SK-N-SH (cell line): ENCODE results near the gene IGFBP3.

Experiments used
- CHD2 ChIP-seq: fragments of 150-350 bp; IDR thresholded peaks from 2 replicates; pipeline ENCODE4 v1.6.1; 2018; ENCODE audit warnings: low read length; ENCODE audit not compliant: partially characterized antibody
- ELF1 ChIP-seq: IDR thresholded peaks from 2 replicates; pipeline ENCODE4 v1.4.0; 2012
- EP300 ChIP-seq, 2 experiments: IDR thresholded peaks; 2 replicates each; pipeline versions ENCODE4 v1.4.0 to v1.6.1; 2012; ENCODE audit warnings: borderline replicate concordance in 1 of 2, low read depth in 1 of 2, low read length in 1 of 2
- EZH2phosphoT487 ChIP-seq: fragments of 200-600 bp; sonication (generic); IDR thresholded peaks from 2 replicates; pipeline ENCODE4 v1.6.1; 2017; ENCODE audit warnings: low read depth, mixed run types, mild to moderate bottlenecking, antibody characterized with exemption, moderate library complexity, borderline replicate concordance
- MAX ChIP-seq: IDR thresholded peaks from 2 replicates; pipeline ENCODE4 v1.4.0; 2012; ENCODE audit warnings: low read depth
- POLR2AphosphoS5 ChIP-seq: IDR thresholded peaks from 2 replicates; pipeline ENCODE4 v1.6.1; 2012; ENCODE audit warnings: low read depth, low read length
- RAD21 ChIP-seq: IDR thresholded peaks from 2 replicates; pipeline ENCODE4 v1.6.1; 2012; ENCODE audit warnings: mild to moderate bottlenecking, low read length
- RFX5 ChIP-seq: IDR thresholded peaks from 2 replicates; pipeline ENCODE4 v1.6.1; 2012; ENCODE audit warnings: mild to moderate bottlenecking, improper control_type of control experiment, low read length
- SIN3A ChIP-seq: IDR thresholded peaks from 2 replicates; pipeline ENCODE4 v1.6.1; 2012; ENCODE audit warnings: low read depth, mild to moderate bottlenecking, low read length, moderate library complexity, borderline replicate concordance
- USF1 ChIP-seq: IDR thresholded peaks from 2 replicates; pipeline ENCODE4 v1.4.0; 2012; ENCODE audit warnings: low read depth, borderline replicate concordance
- TF ChIP-seq, protein P1 (sequence below): fragments of 200-600 bp; sonication (generic); IDR thresholded peaks from 2 replicates; pipeline ENCODE4 v1.6.1; 2017; ENCODE audit warnings: antibody characterized with exemption, mild to moderate bottlenecking, moderate library complexity
- TF ChIP-seq, protein P2 (sequence below): fragments of 150-350 bp; IDR thresholded peaks from 2 replicates; pipeline ENCODE4 v1.6.1; 2017; ENCODE audit warnings: antibody characterized with exemption, low read length, low read depth, borderline replicate concordance

DNA sequence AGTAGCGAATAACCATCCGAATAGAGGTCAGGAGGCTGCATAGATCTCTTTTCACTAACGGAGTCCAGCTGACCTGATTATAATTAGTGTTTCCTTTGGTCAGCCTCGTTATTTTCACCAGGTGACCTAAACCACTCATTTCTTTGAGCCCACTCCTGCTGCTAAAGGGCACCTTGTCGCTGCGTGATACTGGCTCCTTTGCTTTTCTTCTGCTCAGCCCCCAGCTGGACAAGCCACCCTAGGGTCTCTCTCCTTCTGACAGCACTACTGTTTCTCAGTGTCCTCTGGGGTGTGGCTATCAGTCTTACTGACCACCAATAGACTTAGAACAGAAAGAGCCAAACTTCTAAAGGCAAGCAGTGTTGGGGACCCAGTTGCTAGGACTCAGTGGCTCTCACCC is 2.7 kb upstream of the IGFBP3 start:
- TF ChIP-seq, protein P1, sequence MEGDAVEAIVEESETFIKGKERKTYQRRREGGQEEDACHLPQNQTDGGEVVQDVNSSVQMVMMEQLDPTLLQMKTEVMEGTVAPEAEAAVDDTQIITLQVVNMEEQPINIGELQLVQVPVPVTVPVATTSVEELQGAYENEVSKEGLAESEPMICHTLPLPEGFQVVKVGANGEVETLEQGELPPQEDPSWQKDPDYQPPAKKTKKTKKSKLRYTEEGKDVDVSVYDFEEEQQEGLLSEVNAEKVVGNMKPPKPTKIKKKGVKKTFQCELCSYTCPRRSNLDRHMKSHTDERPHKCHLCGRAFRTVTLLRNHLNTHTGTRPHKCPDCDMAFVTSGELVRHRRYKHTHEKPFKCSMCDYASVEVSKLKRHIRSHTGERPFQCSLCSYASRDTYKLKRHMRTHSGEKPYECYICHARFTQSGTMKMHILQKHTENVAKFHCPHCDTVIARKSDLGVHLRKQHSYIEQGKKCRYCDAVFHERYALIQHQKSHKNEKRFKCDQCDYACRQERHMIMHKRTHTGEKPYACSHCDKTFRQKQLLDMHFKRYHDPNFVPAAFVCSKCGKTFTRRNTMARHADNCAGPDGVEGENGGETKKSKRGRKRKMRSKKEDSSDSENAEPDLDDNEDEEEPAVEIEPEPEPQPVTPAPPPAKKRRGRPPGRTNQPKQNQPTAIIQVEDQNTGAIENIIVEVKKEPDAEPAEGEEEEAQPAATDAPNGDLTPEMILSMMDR, result no peak
- TF ChIP-seq, protein P2, sequence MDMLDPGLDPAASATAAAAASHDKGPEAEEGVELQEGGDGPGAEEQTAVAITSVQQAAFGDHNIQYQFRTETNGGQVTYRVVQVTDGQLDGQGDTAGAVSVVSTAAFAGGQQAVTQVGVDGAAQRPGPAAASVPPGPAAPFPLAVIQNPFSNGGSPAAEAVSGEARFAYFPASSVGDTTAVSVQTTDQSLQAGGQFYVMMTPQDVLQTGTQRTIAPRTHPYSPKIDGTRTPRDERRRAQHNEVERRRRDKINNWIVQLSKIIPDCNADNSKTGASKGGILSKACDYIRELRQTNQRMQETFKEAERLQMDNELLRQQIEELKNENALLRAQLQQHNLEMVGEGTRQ, result no peak
- TF ChIP-seq ELF1, result no peak
- TF ChIP-seq EP300 (IDR thresholded peaks at IDR 0.05; ENCODE audit: borderline replicate concordance in 1 of 2, low read depth in 1 of 2, low read length in 1 of 2), result no peak
- no peak for TF ChIP-seq SIN3A
- TF ChIP-seq POLR2AphosphoS5, result no peak
- no peak for TF ChIP-seq USF1
- TF ChIP-seq RFX5, result no peak
- no peak for TF ChIP-seq MAX
- TF ChIP-seq RAD21, result no peak
- no peak for TF ChIP-seq CHD2
- TF ChIP-seq EZH2phosphoT487, result no peak
